H1 (cell line): ENCODE measurements around the gene NDUFA3. TPM values are rescaled to one million over a fixed set of nuclear protein-coding genes. Genes with fewer than 3 reads are reported as not detected.

Experiments
- CTCF ChIA-PET: fragments of 300-600 bp; sonication (Branson Sonifier 250); formaldehyde crosslinking; loops from one replicate; lab custom pipeline; 2021; ENCODE audit not compliant: partially characterized antibody; lab: Charles Lee
- POLR2A ChIA-PET: fragments of 300-600 bp; sonication (Branson Sonifier 250); formaldehyde crosslinking; loops from one replicate; lab custom pipeline; 2021; ENCODE audit warnings: inconsistent platforms; ENCODE audit not compliant: partially characterized antibody; lab: Charles Lee
- DNase-seq, 2 experiments: peaks; one replicate each; pipeline versions ENCODE4 v3.0.0 to v3.0.0-alpha.2; 2010 to 2022; ENCODE audit warnings: low spot score in 2 of 2, low read depth in 1 of 2, mixed read lengths in 1 of 2
- FAIRE-seq: peaks from 2 replicates; lab custom pipeline; 2011; peaks lifted over from hg19 to GRCh38; lab: Jason Lieb, UNC
- H2AFZ ChIP-seq: 2 replicates; pipeline ENCODE4 v1.8.1; 2012; ENCODE audit warnings: low read length, inconsistent platforms
- H2AK5ac ChIP-seq: 2 replicates; pipeline ENCODE4 v1.6.1; 2013; ENCODE audit warnings: low read depth, low read length
- H2BK120ac ChIP-seq: replicated peaks from 2 replicates; pipeline ENCODE3; 2013; ENCODE audit warnings: low read depth, low read length, inconsistent platforms
- H2BK12ac ChIP-seq: 2 replicates; pipeline ENCODE4 v1.6.1; 2013; ENCODE audit warnings: low read depth, low read length
- H2BK15ac ChIP-seq: 2 replicates; pipeline ENCODE4 v1.6.1; 2013; ENCODE audit warnings: low read length
- H2BK20ac ChIP-seq: 2 replicates; pipeline ENCODE4 v1.6.1; 2013; ENCODE audit warnings: low read length
- H2BK5ac ChIP-seq: 2 replicates; pipeline ENCODE4 v1.6.1; 2013; ENCODE audit warnings: low read depth, low read length
- H3K14ac ChIP-seq: 2 replicates; pipeline ENCODE4 v1.6.1; 2013; ENCODE audit warnings: inconsistent platforms; ENCODE audit not compliant: insufficient read length
- H3K18ac ChIP-seq: 2 replicates; pipeline ENCODE4 v1.6.1; 2013; ENCODE audit warnings: low read length; ENCODE audit errors: extremely low read depth
- H3K23ac ChIP-seq: 2 replicates; pipeline ENCODE4 v1.6.1; 2013; ENCODE audit warnings: inconsistent platforms; ENCODE audit not compliant: insufficient read length
- H3K23me2 ChIP-seq: 2 replicates; pipeline ENCODE4 v1.6.1; 2013; ENCODE audit warnings: low read depth, low read length
- H3K27ac ChIP-seq: 2 replicates; pipeline ENCODE4 v1.6.1; 2011; ENCODE audit warnings: low read depth, low read length, inconsistent platforms
- H3K27me3 ChIP-seq, 4 experiments: replicated peaks in 1 of 4; 1 replicate in 1 of 4; 2 replicates in 3 of 4; pipeline versions ENCODE4 v1.6.1 to v1.8.1; 2011 to 2013; ENCODE audit warnings: low read length in 3 of 4, mild to moderate bottlenecking in 3 of 4, inconsistent platforms in 2 of 4, mixed read lengths in 2 of 4, moderate library complexity in 1 of 4; ENCODE audit not compliant: control insufficient read depth in 3 of 4, insufficient read depth in 3 of 4; ENCODE audit errors: extremely low read depth in 1 of 4
- H3K36me3 ChIP-seq, 4 experiments: 2 replicates each; pipeline versions ENCODE4 v1.6.1 to v1.8.1; 2011 to 2013; ENCODE audit warnings: mild to moderate bottlenecking in 4 of 4, low read length in 3 of 4, moderate library complexity in 2 of 4, control low read depth in 1 of 4, inconsistent platforms in 1 of 4; ENCODE audit not compliant: insufficient read depth in 4 of 4, control insufficient read depth in 2 of 4
- H3K4ac ChIP-seq: replicated peaks from 2 replicates; pipeline ENCODE3; 2013; ENCODE audit warnings: low read length, low read depth, mixed read lengths, inconsistent platforms; ENCODE audit not compliant: insufficient read length
- H3K4me1 ChIP-seq, 4 experiments: replicated peaks in 1 of 4; 1 replicate in 1 of 4; 2 replicates in 3 of 4; pipeline versions ENCODE4 v1.6.1 to v1.8.1; 2011 to 2013; ENCODE audit warnings: low read length in 3 of 4, inconsistent platforms in 2 of 4, mixed read lengths in 1 of 4; ENCODE audit not compliant: insufficient read depth in 4 of 4, control insufficient read depth in 3 of 4
- H3K4me2 ChIP-seq, 2 experiments: 2 replicates each; pipeline versions ENCODE4 v1.6.1 to v1.8.1; 2011 to 2013; ENCODE audit warnings: low read depth in 2 of 2, low read length in 2 of 2, control low read depth in 1 of 2, inconsistent platforms in 1 of 2, mild to moderate bottlenecking in 1 of 2; ENCODE audit not compliant: insufficient read depth in 1 of 2
- H3K4me3 ChIP-seq, 4 experiments: fragments of 200-600, 300-600 bp in 1 of 4; sonication (generic), shearing (Covaris generic), sonication (Bioruptor Twin) in 1 of 4; 2 replicates each; pipeline versions ENCODE4 v1.5.1 to v1.8.1; 2011 to 2016; ENCODE audit warnings: low read length in 4 of 4, low read depth in 3 of 4, control low read depth in 2 of 4, inconsistent platforms in 2 of 4, mild to moderate bottlenecking in 2 of 4, mixed read lengths in 1 of 4, moderate library complexity in 1 of 4; ENCODE audit not compliant: insufficient read depth in 2 of 4; ENCODE audit errors: extremely low read depth in 1 of 4
- H3K56ac ChIP-seq: replicated peaks from 2 replicates; pipeline ENCODE3; 2013; ENCODE audit warnings: low read depth, mild to moderate bottlenecking, mixed read lengths, low read length, inconsistent platforms; ENCODE audit not compliant: insufficient read length
- H3K79me1 ChIP-seq: 2 replicates; pipeline ENCODE4 v1.6.1; 2013; ENCODE audit warnings: low read depth, low read length, control low read depth
- H3K79me2 ChIP-seq, 2 experiments: 2 replicates each; pipeline versions ENCODE4 v1.6.1 to v1.8.1; 2012 to 2013; ENCODE audit warnings: low read length in 2 of 2, mild to moderate bottlenecking in 2 of 2, inconsistent platforms in 1 of 2; ENCODE audit not compliant: insufficient read depth in 2 of 2, control insufficient read depth in 1 of 2
- H3K9ac ChIP-seq, 4 experiments: replicated peaks in 1 of 4; 1 replicate in 1 of 4; 2 replicates in 3 of 4; pipeline versions ENCODE4 v1.6.1 to v1.8.1; 2011 to 2013; ENCODE audit warnings: low read depth in 3 of 4, low read length in 3 of 4, control low read depth in 2 of 4, mild to moderate bottlenecking in 2 of 4, moderate library complexity in 2 of 4, inconsistent platforms in 1 of 4; ENCODE audit errors: extremely low read depth in 1 of 4
- H3K9me3 ChIP-seq, 2 experiments: 2 replicates each; pipeline versions ENCODE4 v1.6.1 to v1.8.1; 2012 to 2013; ENCODE audit warnings: mild to moderate bottlenecking in 2 of 2, moderate library complexity in 2 of 2, control low read depth in 1 of 2, inconsistent platforms in 1 of 2, low read depth in 1 of 2, low read length in 1 of 2, mixed read lengths in 1 of 2; ENCODE audit not compliant: insufficient read depth in 2 of 2
- H4K20me1 ChIP-seq, 2 experiments: replicated peaks in 1 of 2; 2 replicates each; pipeline versions ENCODE3 to v1.8.1; 2011 to 2013; ENCODE audit warnings: inconsistent platforms in 2 of 2, low read length in 2 of 2, mild to moderate bottlenecking in 1 of 2; ENCODE audit not compliant: insufficient read depth in 2 of 2, control insufficient read depth in 1 of 2
- H4K5ac ChIP-seq: 2 replicates; pipeline ENCODE4 v1.6.1; 2013; ENCODE audit warnings: low read length, low read depth, mixed read lengths, inconsistent platforms; ENCODE audit not compliant: insufficient read length
- H4K8ac ChIP-seq: 2 replicates; pipeline ENCODE4 v1.8.0; 2013; ENCODE audit warnings: mild to moderate bottlenecking, moderate library complexity, low read length, inconsistent platforms; ENCODE audit not compliant: insufficient read depth; ENCODE audit errors: extremely low read depth
- H4K91ac ChIP-seq: replicated peaks from 2 replicates; pipeline ENCODE3; 2013; ENCODE audit warnings: low read length, mixed read lengths, inconsistent platforms; ENCODE audit not compliant: insufficient read length
- BCL11A ChIP-seq, 2 experiments: IDR thresholded peaks; one replicate each; pipeline ENCODE4 v1.6.1; 2011; ENCODE audit warnings: low read depth in 2 of 2, low read length in 2 of 2, mild to moderate bottlenecking in 2 of 2
- BRCA1 ChIP-seq: IDR thresholded peaks from 2 replicates; pipeline ENCODE4 v1.6.1; 2012; ENCODE audit warnings: low read depth, low read length, improper control_type of control experiment
- CBX5 ChIP-seq: fragments of 300-800, 300-1000 bp; sonication (generic); IDR thresholded peaks from 2 replicates; pipeline ENCODE4 v1.7.1; 2016; ENCODE audit warnings: antibody characterized with exemption, low read length, low read depth
- CBX8 ChIP-seq: fragments of 300-800, 300-1000 bp; sonication (generic); IDR thresholded peaks from 2 replicates; pipeline ENCODE4 v1.7.1; 2016; ENCODE audit warnings: low read depth, low read length, borderline replicate concordance
- CREB1 ChIP-seq: IDR thresholded peaks from 2 replicates; pipeline ENCODE4 v1.6.1; 2012; ENCODE audit warnings: inconsistent platforms
- KDM4A ChIP-seq: IDR thresholded peaks from one replicate; pipeline ENCODE4 v1.7.1; 2012; ENCODE audit warnings: low read depth, mild to moderate bottlenecking, moderate library complexity, low read length, inconsistent platforms; ENCODE audit not compliant: severe bottlenecking
- RFX5 ChIP-seq: IDR thresholded peaks from 2 replicates; pipeline ENCODE4 v1.6.1; 2011; ENCODE audit warnings: low read depth, low read length, improper control_type of control experiment, borderline replicate concordance
- RXRA ChIP-seq: IDR thresholded peaks from 2 replicates; pipeline ENCODE4 v1.6.1; 2011; ENCODE audit warnings: low read depth, mild to moderate bottlenecking, low read length, moderate library complexity; ENCODE audit not compliant: insufficient read depth
- WGBS, 2 experiments: shearing (Covaris generic) in 1 of 2; methylation state at CpG; one replicate each; pipeline versions ENCODE4 v1.1.6 to v1.1.7; 2013 to 2015; ENCODE audit warnings: low lambda C conversion rate in 2 of 2, mixed read lengths in 2 of 2, inconsistent platforms in 1 of 2, low coverage in 1 of 2, missing lambda C conversion rate in 1 of 2; ENCODE audit not compliant: insufficient replicate concordance in 2 of 2, insufficient coverage in 1 of 2, insufficient read length in 1 of 2; ENCODE audit errors: extremely low coverage in 1 of 2, missing lambda C conversion rate in 1 of 2; 5-methylcytosine and 5-hydroxymethylcytosine counted together
- polyA plus RNA-seq, 7 experiments: library from polyadenylated mRNA; depleted of rRNA in 3 of 7; stranded (reverse) in 5 of 7; unstranded in 2 of 7; fragments of >200 nt in 5 of 7; fragments of 200-250 nt in 2 of 7; gene quantifications; 1 replicate in 5 of 7; 2 replicates in 1 of 7; 4 replicates in 1 of 7; pipeline versions ENCODE4 v1.2.1 to v1.2.3, GENCODE V29; 2011 to 2013; ENCODE audit warnings: missing spikeins in 2 of 7, mixed read lengths in 2 of 7
- total RNA-seq: library from RNA; stranded (reverse); fragmentation: NEBNext Ultra II Directional; extraction: Animal tissue kit (Norgen Biotek cat#: 25700); gene quantifications from 2 replicates; pipeline ENCODE4 v1.2.1, GENCODE V29; 2021

Gene NDUFA3
- total and polyA plus RNA-seq, 2 of the 8 experiments (the other 6 are each of a cell fraction or from before 2014, with no cell fraction given): 175 to 208 TPM

GRCh38 chr19:54152267-54152666, 49.6 kb downstream of the NDUFA3 start:
- Histone ChIP-seq H3K79me1 (no peaks in the 10 kb centered on the region; the same call in 1 of the 2 replicates), H4K5ac (no peak overlapping the region), H2BK120ac (no peak overlapping the region), H4K20me1 (peaks cover 11 to 23% of the 10 kb centered on the region in 2 experiments), H3K79me2 (no peaks in the 10 kb centered on the region), H3K9ac (no peak overlapping the region), H3K14ac (no peak overlapping the region), H3K9me3 (no peaks in the 10 kb centered on the region), H3K27me3 (no peaks in the 10 kb centered on the region), H3K18ac (no peak overlapping the region), H4K91ac (no peak overlapping the region), H2BK12ac (no peak overlapping the region), H3K4me1 (no peaks in the 10 kb centered on the region), H3K4ac (no peak overlapping the region), H3K4me3 (no peak overlapping the region), H2BK20ac (no peak overlapping the region), H3K23me2 (no peaks in the 10 kb centered on the region), H2AFZ (no peak overlapping the region), H3K4me2 (no peak overlapping the region), H3K56ac (no peak overlapping the region), H2BK5ac (no peak overlapping the region), H4K8ac (no peak overlapping the region), H2AK5ac (no peak overlapping the region), H3K36me3 (peaks cover 38 to 81% (median 74%) of the 10 kb centered on the region in 4 experiments), H3K23ac (no peak overlapping the region), H3K27ac (no peak overlapping the region), H2BK15ac (no peak overlapping the region)
- ChIA-PET CTCF (no interaction called here), POLR2A (interaction anchor here (0.5 to 14.8 kb wide), 8 partner anchors 12 to 193 kb away, joined by 3 to 348 read pairs (median 4); partner anchors contain the start of genes CNOT3 and TSEN34)
- no peak for FAIRE-seq
- DNase-seq: no peak
- 91% methylated on average over 12 of the region's 12 CpGs; no CpG with 5 or more reads in 1 of the 2 experiments for WGBS, 2 experiments
- no peak for TF ChIP-seq BCL11A (IDR thresholded peaks at IDR 0.05; ENCODE audit: low read depth in 2 of 2, low read length in 2 of 2)
- TF ChIP-seq KDM4A: no peak
- TF ChIP-seq CBX5: no peak
- no peak for TF ChIP-seq CBX8
- no peak for TF ChIP-seq RXRA
- no peak for TF ChIP-seq CREB1
- TF ChIP-seq RFX5: no peak
- no peak for TF ChIP-seq BRCA1
